Neuronal stem cell (in vitro differentiated cells): ENCODE measurements around the gene NAP1L1.

ENCODE experiments used
- DNase-seq: peaks from one replicate; pipeline ENCODE4 v3.0.0-alpha.2; 2013; ENCODE audit warnings: low spot score
- H2AFZ ChIP-seq: one replicate; pipeline ENCODE4 v1.6.1; 2013; ENCODE audit warnings: mild to moderate bottlenecking, low read length, inconsistent platforms
- H2AK5ac ChIP-seq: 2 replicates; pipeline ENCODE4 v1.6.1; 2013; ENCODE audit warnings: low read depth, mild to moderate bottlenecking, inconsistent platforms, low read length, moderate library complexity, mixed read lengths
- H2BK120ac ChIP-seq: 2 replicates; pipeline ENCODE4 v1.6.1; 2013; ENCODE audit warnings: low read depth, mild to moderate bottlenecking, inconsistent platforms, low read length, moderate library complexity, mixed read lengths
- H2BK12ac ChIP-seq: one replicate; pipeline ENCODE4 v1.6.1; 2013; ENCODE audit warnings: low read length, inconsistent platforms
- H2BK15ac ChIP-seq: 2 replicates; pipeline ENCODE4 v1.6.1; 2013; ENCODE audit warnings: mild to moderate bottlenecking, low read length, inconsistent platforms, mixed read lengths
- H2BK5ac ChIP-seq: one replicate; pipeline ENCODE4 v1.6.1; 2013; ENCODE audit warnings: inconsistent platforms, mild to moderate bottlenecking, low read length, moderate library complexity
- H3K14ac ChIP-seq: one replicate; pipeline ENCODE4 v1.6.1; 2013; ENCODE audit warnings: low read length, inconsistent platforms
- H3K18ac ChIP-seq: 2 replicates; pipeline ENCODE4 v1.6.1; 2013; ENCODE audit warnings: low read length, inconsistent platforms
- H3K23ac ChIP-seq: 2 replicates; pipeline ENCODE4 v1.6.1; 2013; ENCODE audit warnings: low read depth, mild to moderate bottlenecking, mixed read lengths, low read length, inconsistent platforms; ENCODE audit not compliant: poor library complexity
- H3K27ac ChIP-seq: replicated peaks from 3 replicates; pipeline ENCODE4 v1.5.1; 2013; ENCODE audit warnings: low read length, inconsistent platforms
- H3K27me3 ChIP-seq, 3 experiments: 2 replicates each; pipeline ENCODE4 v1.6.1; 2013; ENCODE audit warnings: low read length in 3 of 3, mild to moderate bottlenecking in 2 of 3, inconsistent platforms in 1 of 3, low read depth in 1 of 3, mixed read lengths in 1 of 3, moderate library complexity in 1 of 3; ENCODE audit not compliant: control insufficient read depth in 3 of 3, insufficient read depth in 3 of 3
- H3K36me3 ChIP-seq, 2 donors: replicated peaks in 1 of 2; 2 replicates each; pipeline ENCODE4 v1.6.1; 2013; ENCODE audit warnings: low read length in 2 of 2; ENCODE audit not compliant: control insufficient read depth in 2 of 2, insufficient read depth in 2 of 2
- H3K4ac ChIP-seq: 2 replicates; pipeline ENCODE4 v1.6.1; 2013; ENCODE audit warnings: inconsistent platforms, mild to moderate bottlenecking, low read length, moderate library complexity
- H3K4me1 ChIP-seq, 2 donors: 1 replicate in 1 of 2; 2 replicates in 1 of 2; pipeline ENCODE4 v1.6.1; 2013; ENCODE audit warnings: low read length in 2 of 2, low read depth in 1 of 2; ENCODE audit not compliant: control insufficient read depth in 2 of 2, insufficient read depth in 1 of 2
- H3K4me2 ChIP-seq: one replicate; pipeline ENCODE4 v1.6.1; 2013; ENCODE audit warnings: mild to moderate bottlenecking, low read length, inconsistent platforms; ENCODE audit not compliant: insufficient read depth, poor library complexity, severe bottlenecking
- H3K4me3 ChIP-seq, 2 donors: 2 replicates each; pipeline ENCODE4 v1.5.1; 2013; ENCODE audit warnings: low read length in 2 of 2, mild to moderate bottlenecking in 2 of 2, inconsistent platforms in 1 of 2, moderate library complexity in 1 of 2
- H3K79me1 ChIP-seq: one replicate; pipeline ENCODE4 v1.6.1; 2013; ENCODE audit warnings: low read depth, mild to moderate bottlenecking, inconsistent platforms, low read length, moderate library complexity
- H3K9ac ChIP-seq: one replicate; pipeline ENCODE4 v1.6.1; 2013; ENCODE audit warnings: mild to moderate bottlenecking, low read depth, low read length, inconsistent platforms; ENCODE audit not compliant: poor library complexity
- H3K9me3 ChIP-seq, 2 donors: replicated peaks in 1 of 2; 2 replicates each; pipeline versions ENCODE3 to v1.6.1; 2013; ENCODE audit warnings: low read length in 2 of 2, mild to moderate bottlenecking in 2 of 2, inconsistent platforms in 1 of 2, low read depth in 1 of 2, mixed read lengths in 1 of 2, moderate library complexity in 1 of 2; ENCODE audit not compliant: control insufficient read depth in 2 of 2, insufficient read depth in 1 of 2
- H4K8ac ChIP-seq: one replicate; pipeline ENCODE4 v1.6.1; 2013; ENCODE audit warnings: low read depth, mild to moderate bottlenecking, inconsistent platforms, low read length, moderate library complexity
- H4K91ac ChIP-seq: one replicate; pipeline ENCODE4 v1.6.1; 2013; ENCODE audit warnings: low read length, low read depth, mild to moderate bottlenecking, inconsistent platforms; ENCODE audit not compliant: poor library complexity
- WGBS, 2 donors: extraction: QIAGEN DNeasy Blood & Tissue Kit; methylation state at CpG; one replicate each; pipeline ENCODE4 v1.1.7; 2013; ENCODE audit warnings: missing lambda C conversion rate in 2 of 2, mixed read lengths in 1 of 2; ENCODE audit not compliant: insufficient read length in 2 of 2, insufficient replicate concordance in 1 of 2; ENCODE audit errors: extremely low coverage in 2 of 2; 5-methylcytosine and 5-hydroxymethylcytosine counted together

The NAP1L1 gene

GRCh38 chr12:76094754-76095153, 10.3 kb upstream of the NAP1L1 start:
- Histone ChIP-seq H3K4ac (no peak overlapping the region), H4K91ac (no peak overlapping the region), H3K27me3 (no peaks in the 10 kb centered on the region), H3K27ac (no peak overlapping the region), H3K4me3 (no peak overlapping the region), H3K9me3 (no peaks in the 10 kb centered on the region), H3K23ac (no peak overlapping the region), H3K18ac (no peak overlapping the region), H2BK5ac (no peak overlapping the region), H2AK5ac (no peak overlapping the region), H2BK12ac (no peak overlapping the region), H3K14ac (no peak overlapping the region), H3K9ac (no peak overlapping the region), H2AFZ (no peak overlapping the region), H3K4me1 (no peaks in the 10 kb centered on the region), H3K4me2 (no peak overlapping the region), H3K79me1 (no peaks in the 10 kb centered on the region), H2BK120ac (no peak overlapping the region), H2BK15ac (no peak overlapping the region), H4K8ac (no peak overlapping the region), H3K36me3 (no peaks in the 10 kb centered on the region)
- DNase-seq: no peak
- no CpG with 5 or more reads among the region's 3 CpGs for WGBS, 2 donors

GRCh38 chr12:76091246-76091754, 6.8 kb upstream of the NAP1L1 start:
- no peak overlapping the region for H3K23ac ChIP-seq
- H3K79me1 ChIP-seq: no peaks in the 10 kb centered on the region
- no peak overlapping the region for H3K14ac ChIP-seq
- H3K4ac ChIP-seq: no peak overlapping the region
- H3K27me3 ChIP-seq: no peaks in the 10 kb centered on the region
- no peaks in the 10 kb centered on the region for H3K9me3 ChIP-seq
- H2BK120ac ChIP-seq: no peak overlapping the region
- H3K4me3 ChIP-seq: no peak overlapping the region
- no peak overlapping the region for H2BK12ac ChIP-seq
- H2AK5ac ChIP-seq: no peak overlapping the region
- no peak for DNase-seq
- no peaks in the 10 kb centered on the region for H3K4me1 ChIP-seq
- no peak overlapping the region for H2BK15ac ChIP-seq
- no peaks in the 10 kb centered on the region for H3K36me3 ChIP-seq
- H4K8ac ChIP-seq: no peak overlapping the region
- H2AFZ ChIP-seq: no peak overlapping the region
- H3K18ac ChIP-seq: no peak overlapping the region
- H3K9ac ChIP-seq: no peak overlapping the region
- no peak overlapping the region for H2BK5ac ChIP-seq
- no CpG with 5 or more reads among the region's 2 CpGs for WGBS, 2 donors
- no peak overlapping the region for H3K27ac ChIP-seq
- H3K4me2 ChIP-seq: no peak overlapping the region
- no peak overlapping the region for H4K91ac ChIP-seq

- Histone ChIP-seq H3K4me3 (peak overlapping the region in 1 of 2 donors; percentile 96), H3K27ac (no peak overlapping the region), H2AFZ (peak overlapping the region; percentile 98), H3K23ac (no peak overlapping the region), H3K79me1 (peaks cover 2% of the 10 kb centered on the region), H3K36me3 (peaks cover 0 to 24% of the 10 kb centered on the region in 2 donors), H3K4me2 (no peak overlapping the region), H2BK12ac (no peak overlapping the region), H2AK5ac (no peak overlapping the region), H2BK15ac (no peak overlapping the region), H3K4ac (no peak overlapping the region), H4K8ac (no peak overlapping the region), H2BK5ac (no peak overlapping the region), H3K27me3 (no peaks in the 10 kb centered on the region), H3K9me3 (peaks cover 0 to 12% of the 10 kb centered on the region in 2 donors), H3K14ac (no peak overlapping the region), H3K18ac (no peak overlapping the region), H2BK120ac (no peak overlapping the region), H4K91ac (no peak overlapping the region), H3K4me1 (peaks cover 2 to 5% of the 10 kb centered on the region in 2 donors), H3K9ac (no peak overlapping the region)
- DNase-seq: no peak
- no CpG with 5 or more reads among the region's 5 CpGs for WGBS, 2 donors
Measured at GRCh38 chr12:76085520-76085868, 1.0 kb upstream of the NAP1L1 start.

- Histone ChIP-seq H2BK12ac (no peak overlapping the region), H2BK5ac (peak overlapping the region; percentile 100), H2BK15ac (no peak overlapping the region), H4K8ac (no peak overlapping the region), H3K36me3 (peaks cover 0 to 29% of the 10 kb centered on the region in 2 donors), H3K4ac (no peak overlapping the region), H3K18ac (peak overlapping the region; percentile 78), H2AFZ (peak overlapping the region; percentile 98), H3K27ac (peak overlapping the region; percentile 99), H3K4me1 (peaks cover 2 to 5% of the 10 kb centered on the region in 2 donors), H3K9ac (no peak overlapping the region), H2AK5ac (no peak overlapping the region), H3K9me3 (peaks cover 0 to 17% of the 10 kb centered on the region in 2 donors), H3K27me3 (no peaks in the 10 kb centered on the region), H2BK120ac (no peak overlapping the region), H3K4me3 (peak overlapping the region; percentile 77 to 96), H3K14ac (no peak overlapping the region), H3K4me2 (peak overlapping the region; percentile 64), H3K79me1 (peaks cover 2% of the 10 kb centered on the region), H4K91ac (no peak overlapping the region), H3K23ac (peak overlapping the region; percentile 85)
- peak; percentile 9 for DNase-seq
- no CpG with 5 or more reads among the region's 44 CpGs for WGBS, 2 donors
Measured at GRCh38 chr12:76084863-76085519, 506 bp upstream of the NAP1L1 start.
